HK-2 (cell line): Measurements from ENCODE around the gene ACRBP.
"Not testable (repeated sequence)": the region's sequence is repeated elsewhere in the genome, so short reads cannot be mapped to it uniquely, and the experiment has no call there.

Experiments
- DNase-seq: peaks from one replicate; pipeline ENCODE4 v3.0.0-alpha.2; 2018; ENCODE audit not compliant: unreplicated experiment

Gene ACRBP

GRCh38 chr12:6614513-6615172, 32.6 kb downstream of the ACRBP start:
- no peak for DNase-seq

DNA sequence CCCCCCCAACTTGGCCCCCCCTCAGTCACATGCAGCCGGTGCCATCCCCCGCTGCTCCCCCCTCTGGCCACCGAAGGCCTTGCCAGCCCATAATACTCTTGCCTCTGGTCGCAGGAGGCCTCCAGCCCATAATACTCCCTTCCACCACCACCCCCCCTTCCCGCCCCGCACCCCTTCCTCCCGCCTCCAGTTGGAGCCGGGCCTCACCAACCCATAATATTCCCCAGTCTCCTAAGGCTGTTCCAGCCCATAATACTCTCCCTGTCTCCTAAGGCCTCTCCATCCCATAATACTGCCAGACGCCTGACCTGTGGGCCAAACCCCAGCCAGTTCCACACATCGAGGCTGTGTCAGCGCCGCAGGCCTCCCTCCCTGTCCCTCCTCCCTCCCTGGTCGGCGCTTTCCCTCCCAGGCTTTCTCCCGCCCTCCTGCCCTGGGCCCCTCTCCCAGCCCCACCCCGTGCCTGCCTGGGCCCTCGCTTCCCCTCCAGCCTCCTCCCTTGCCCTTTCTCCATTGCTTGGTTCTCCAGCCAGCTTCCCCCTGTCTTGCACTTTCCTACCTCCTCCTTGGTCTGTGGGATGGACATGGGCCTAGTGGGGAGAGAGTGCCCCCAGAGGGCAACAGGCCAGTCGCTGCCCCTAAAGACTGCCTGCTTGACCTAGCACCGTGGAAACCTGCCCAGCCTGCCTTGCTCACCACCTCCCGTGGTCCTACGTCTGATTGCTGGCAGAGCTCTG, 33.3 kb downstream of the ACRBP start:
- DNase-seq: peak; percentile 96

- peak; percentile 86 for DNase-seq
Observed at GRCh38 chr12:6613015-6613775, 34.0 kb downstream of the ACRBP start.

DNA sequence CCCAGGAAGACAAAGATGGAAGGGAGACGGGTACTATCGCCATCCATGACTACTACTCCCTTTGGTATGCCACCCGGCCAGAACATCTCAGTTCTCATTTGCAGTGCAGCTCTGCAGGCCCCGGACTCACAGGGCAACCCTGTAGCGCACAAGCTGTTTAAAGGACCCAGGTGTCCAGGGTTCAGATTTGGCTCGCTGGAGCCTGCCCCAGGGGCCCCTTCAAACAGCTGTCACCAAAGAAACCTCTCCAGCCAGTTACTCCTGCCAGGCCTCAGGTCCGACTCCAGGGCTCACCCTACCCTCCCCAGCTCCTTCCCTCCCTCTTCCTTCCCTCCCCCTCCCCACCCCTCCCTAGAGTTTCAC, 34.6 kb downstream of the ACRBP start:
- DNase-seq: no peak

DNA sequence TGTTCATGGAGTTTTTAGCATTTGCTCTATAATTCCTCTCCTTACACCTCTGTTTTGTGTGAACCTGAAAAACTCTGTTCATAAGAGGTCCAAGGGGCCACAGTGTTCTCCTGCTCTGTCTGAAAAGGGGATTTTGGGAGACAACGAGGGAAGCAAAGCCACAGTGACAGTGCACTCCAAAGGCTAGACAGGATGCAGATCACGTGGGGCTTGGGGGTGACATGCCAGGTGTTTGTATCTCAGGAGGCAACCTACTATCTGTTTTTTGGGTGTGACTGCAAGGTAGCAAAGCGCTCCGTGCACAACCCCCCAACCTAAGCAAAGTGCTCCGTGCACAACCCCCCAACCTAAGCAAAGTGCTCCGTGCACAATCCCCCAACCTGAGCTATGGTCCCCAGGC, 35.0 kb downstream of the ACRBP start:
- no peak for DNase-seq

GRCh38 chr12:6608592-6609281, 38.5 kb downstream of the ACRBP start:
- no peak for DNase-seq

- peak; percentile 72 for DNase-seq
Observed at GRCh38 chr12:6607751-6608591, 39.3 kb downstream of the ACRBP start.

DNA sequence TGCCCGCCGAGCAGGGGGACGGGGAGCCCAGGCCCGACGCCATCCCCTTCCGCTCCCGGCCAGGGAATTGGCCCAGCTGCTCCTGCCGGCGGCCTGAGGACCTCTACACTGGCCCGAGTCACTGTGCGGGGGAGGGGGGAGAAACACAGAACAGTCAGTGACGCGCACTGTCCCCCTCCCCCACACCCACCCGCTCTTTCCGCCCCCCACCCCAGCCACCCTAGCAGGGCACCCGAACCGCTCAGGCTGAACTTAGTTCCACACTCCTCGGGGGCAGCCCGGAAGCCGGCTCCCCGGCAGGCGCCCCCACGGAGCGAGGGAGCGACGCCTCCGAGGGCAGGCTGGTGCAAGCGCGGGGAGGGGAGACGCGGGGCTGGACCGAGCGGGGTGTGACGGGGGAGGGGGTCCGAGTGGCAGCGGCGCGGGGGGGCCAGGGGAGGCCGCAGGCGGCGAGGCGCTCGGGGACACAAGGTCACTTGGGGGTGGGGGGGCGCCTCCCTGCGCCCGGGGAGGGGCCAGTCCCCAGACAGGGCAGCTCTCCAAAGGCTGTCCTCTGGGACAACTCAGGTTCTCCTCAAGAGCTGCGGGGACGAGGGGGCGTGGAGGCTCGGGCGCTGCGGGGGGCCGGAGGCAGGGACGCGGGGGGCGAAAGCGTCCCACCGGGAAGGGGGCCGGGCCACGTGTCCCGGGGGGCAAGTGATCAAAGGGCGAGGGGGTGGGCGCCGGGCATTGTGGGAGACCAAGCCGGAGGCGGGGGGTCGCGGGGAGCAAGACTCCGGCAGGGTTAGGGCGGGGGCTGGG, 40.7 kb downstream of the ACRBP start:
- peak; percentile 70 for DNase-seq

- DNase-seq: no peak
Observed at GRCh38 chr12:6605421-6606330, 41.6 kb downstream of the ACRBP start.

GRCh38 chr12:6604259-6605029, 42.8 kb downstream of the ACRBP start:
- no peak for DNase-seq

GRCh38 chr12:6603095-6603567, 44.1 kb downstream of the ACRBP start:
- DNase-seq: no peak

- no peak for DNase-seq
Observed at GRCh38 chr12:6602526-6602925, 44.7 kb downstream of the ACRBP start.

- DNase-seq: not testable (repeated sequence)
Observed at GRCh38 chr12:6595673-6596072, 51.6 kb downstream of the ACRBP start.

- no peak for DNase-seq
Observed at GRCh38 chr12:6592087-6592486, 55.1 kb downstream of the ACRBP start.
